ENCODE results near the gene CDK5.
"Not testable (repeated sequence)": the region's sequence is repeated elsewhere in the genome, so short reads cannot be mapped to it uniquely, and the experiment has no call there.

DNA sequence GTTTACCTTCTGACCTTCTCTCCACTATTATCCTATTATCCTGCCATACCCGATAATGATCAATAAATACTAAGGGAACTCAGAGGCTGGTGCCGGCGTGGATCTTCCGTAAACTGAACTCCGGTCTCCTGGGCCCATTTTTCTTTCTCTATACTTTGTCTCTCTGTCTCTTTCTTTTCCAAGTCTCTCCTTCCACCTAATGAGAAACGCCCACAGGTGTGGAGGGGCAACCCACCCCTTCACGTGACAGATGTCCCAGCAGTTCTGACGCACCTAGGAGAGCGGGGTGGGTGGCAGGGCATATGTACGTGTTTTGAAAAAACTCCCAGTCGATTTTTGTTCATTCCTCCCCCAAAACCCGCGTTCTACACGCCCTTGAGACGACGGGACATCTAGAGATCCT lies 30.0 kb downstream of the CDK5 start:
- TF ChIP-seq, protein P1, sequence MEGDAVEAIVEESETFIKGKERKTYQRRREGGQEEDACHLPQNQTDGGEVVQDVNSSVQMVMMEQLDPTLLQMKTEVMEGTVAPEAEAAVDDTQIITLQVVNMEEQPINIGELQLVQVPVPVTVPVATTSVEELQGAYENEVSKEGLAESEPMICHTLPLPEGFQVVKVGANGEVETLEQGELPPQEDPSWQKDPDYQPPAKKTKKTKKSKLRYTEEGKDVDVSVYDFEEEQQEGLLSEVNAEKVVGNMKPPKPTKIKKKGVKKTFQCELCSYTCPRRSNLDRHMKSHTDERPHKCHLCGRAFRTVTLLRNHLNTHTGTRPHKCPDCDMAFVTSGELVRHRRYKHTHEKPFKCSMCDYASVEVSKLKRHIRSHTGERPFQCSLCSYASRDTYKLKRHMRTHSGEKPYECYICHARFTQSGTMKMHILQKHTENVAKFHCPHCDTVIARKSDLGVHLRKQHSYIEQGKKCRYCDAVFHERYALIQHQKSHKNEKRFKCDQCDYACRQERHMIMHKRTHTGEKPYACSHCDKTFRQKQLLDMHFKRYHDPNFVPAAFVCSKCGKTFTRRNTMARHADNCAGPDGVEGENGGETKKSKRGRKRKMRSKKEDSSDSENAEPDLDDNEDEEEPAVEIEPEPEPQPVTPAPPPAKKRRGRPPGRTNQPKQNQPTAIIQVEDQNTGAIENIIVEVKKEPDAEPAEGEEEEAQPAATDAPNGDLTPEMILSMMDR (conservative IDR thresholded peaks at IDR 0.05; ENCODE audit: low read depth, low read length): not testable (repeated sequence)
- not testable (repeated sequence) for TF ChIP-seq EZH2 (IDR thresholded peaks at IDR 0.05; ENCODE audit: borderline replicate concordance, low read depth, low read length, poor library complexity, severe bottlenecking)
